Bladder microvascular endothelial cell (primary cell): ENCODE measurements around the gene OR51A4. TPM values are rescaled to one million over a fixed set of nuclear protein-coding genes. Genes with fewer than 3 reads are reported as not detected.

Experiments used
- total RNA-seq: library from RNA; depleted of rRNA; stranded (reverse); fragments of >200 nt; gene quantifications from 2 replicates; pipeline ENCODE4 v1.2.3, GENCODE V29; 2014

The OR51A4 gene, protein sequence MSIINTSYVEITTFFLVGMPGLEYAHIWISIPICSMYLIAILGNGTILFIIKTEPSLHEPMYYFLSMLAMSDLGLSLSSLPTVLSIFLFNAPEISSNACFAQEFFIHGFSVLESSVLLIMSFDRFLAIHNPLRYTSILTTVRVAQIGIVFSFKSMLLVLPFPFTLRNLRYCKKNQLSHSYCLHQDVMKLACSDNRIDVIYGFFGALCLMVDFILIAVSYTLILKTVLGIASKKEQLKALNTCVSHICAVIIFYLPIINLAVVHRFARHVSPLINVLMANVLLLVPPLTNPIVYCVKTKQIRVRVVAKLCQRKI
- not detected in 2 replicates for total RNA-seq

DNA sequence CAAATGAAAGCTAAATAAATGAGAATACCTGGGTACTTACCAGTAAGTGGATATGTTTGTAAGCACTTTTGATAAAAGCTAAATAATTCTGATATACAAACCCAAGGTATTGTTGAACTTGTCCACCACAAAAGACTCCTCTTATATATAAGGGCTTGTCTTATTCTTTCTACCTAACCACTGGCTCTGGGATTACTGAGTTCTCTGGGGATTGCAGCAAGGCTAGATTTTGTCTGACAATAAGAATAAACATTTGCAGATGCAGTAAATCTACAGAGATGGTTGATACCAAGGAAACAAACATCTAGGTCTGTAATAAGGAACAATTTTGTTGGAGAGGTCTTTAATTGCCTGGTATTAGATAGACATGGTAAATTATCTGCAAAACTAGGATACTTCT is at the start of gene OR51A4:
OR51A4 (minus strand) TSS at position 101 of the 400 bp plus-strand sequence. CDS start 505 bp downstream, outside the sequence.

DNA sequence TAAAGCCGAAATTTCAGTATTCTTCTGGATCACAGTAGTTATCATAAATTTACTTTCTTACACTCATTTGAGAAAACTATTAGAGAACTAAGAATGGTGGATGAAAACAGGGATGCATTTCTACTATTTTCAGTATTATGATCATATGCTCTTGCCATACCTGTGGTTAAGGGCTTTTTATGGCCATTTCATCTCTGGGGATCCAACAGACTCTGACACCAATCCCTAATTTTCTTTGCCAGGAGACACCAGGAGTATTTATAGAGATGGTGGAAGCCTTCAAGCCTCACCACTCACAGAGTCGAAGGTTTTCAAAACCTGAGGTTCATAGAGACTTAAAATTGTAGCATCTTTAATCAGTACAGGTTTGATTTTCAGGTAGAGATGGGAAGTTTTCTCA is 47.1 kb upstream of the OR51A4 start, which contains the start of gene OR51L1:
OR51L1 (plus strand) TSS at position 301 of the 400 bp plus-strand sequence. CDS start 4,132 bp downstream, outside the sequence.

DNA sequence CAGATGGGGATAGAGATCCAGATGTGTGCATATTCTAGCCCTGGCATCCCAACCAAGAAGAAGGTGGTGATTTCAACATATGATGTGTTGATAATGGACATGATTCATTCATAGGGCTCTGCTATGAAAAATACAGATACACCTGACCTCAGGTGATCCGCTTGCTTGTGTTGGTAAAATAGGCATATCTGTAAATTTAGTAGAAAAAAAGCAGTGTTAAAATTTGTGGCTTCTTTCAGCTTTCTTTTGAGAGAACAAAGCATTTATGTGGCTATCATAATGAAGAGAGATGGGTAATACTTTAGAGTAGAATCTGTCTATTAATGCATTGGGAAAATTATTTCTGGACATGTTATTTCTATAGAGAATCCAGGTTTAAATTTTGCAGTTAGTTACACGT is 8.2 kb upstream of the OR51A4 start, which contains the start of gene OR51A2:
OR51A2 (minus strand) TSS at position 101 of the 400 bp plus-strand sequence; CDS start at position 101, 0 bp downstream.

DNA sequence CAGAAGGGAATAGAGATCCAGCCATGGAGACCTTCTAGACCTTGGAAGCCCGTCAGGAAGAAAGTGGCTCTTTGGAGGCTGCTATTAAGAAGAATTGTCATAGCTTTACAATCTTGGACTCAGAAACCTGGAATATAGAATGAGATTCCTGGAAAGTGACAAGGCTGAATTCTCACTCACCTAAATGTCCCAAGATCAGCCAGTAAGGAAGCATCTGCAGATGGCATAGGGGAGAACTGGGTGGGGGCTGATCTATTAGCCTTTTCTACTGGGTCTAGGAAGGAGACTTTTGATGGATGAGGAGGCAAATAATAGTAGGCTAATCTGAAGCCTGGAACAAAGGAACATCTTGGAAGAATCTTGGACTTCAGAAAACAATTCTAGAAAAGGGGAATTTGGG is 23.2 kb downstream of the OR51A4 start, which contains the start of gene OR51G1:
OR51G1 (minus strand) TSS at position 101 of the 400 bp plus-strand sequence; CDS start at position 101, 0 bp downstream.

DNA sequence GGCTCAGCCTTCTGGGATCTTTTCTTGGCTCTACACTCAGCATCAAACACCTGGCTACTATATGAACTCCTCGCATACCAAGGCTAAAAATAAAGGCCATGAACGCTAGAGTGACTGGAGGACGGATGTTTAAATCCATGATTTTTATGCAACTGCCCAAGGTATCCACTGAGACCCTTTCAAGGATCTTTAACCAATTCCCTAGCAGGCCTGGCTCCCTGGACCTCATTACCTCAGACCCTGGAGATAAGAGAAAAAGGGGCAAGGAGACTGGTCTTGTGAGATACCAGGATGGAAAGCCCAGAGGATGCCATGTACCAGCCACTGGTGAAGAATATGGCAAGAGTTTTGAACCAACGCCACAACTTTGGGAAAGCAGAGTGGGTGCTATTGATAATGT is 28.2 kb downstream of the OR51A4 start, which contains the start of gene OR51G2:
OR51G2 (minus strand) TSS at position 101 of the 400 bp plus-strand sequence. CDS start 3,687 bp downstream, outside the sequence.

DNA sequence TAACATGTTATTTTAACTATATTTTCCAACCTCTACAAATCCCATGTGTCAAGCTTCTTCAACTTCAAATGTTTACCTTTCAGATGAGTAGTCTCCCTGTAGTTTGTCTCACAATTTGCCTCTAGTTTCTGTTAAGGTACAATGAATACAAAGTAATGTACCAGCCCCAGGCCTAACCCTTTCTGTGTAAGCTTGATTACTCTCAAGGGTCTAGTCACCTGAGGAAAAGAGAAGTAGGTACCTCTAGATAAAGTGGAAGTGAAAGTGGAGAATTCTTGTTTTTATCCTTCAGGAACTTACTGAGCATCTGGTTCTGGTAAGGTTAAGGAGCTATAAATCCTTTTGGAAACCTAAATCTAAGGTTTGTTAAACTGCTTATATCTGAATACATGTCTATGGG is 43.9 kb downstream of the OR51A4 start, which contains the start of gene OR51A7:
OR51A7 (plus strand) TSS at position 300 of the 400 bp plus-strand sequence. CDS start 3,587 bp downstream, outside the sequence.

Other genes starting within 250 kb of the OR51A4 start
- not detected in 2 replicates for gene OR51E2, start 249.8 kb downstream of the OR51A4 start, total RNA-seq
- not detected in 2 replicates for gene MMP26, start 242.8 kb downstream of the OR51A4 start, total RNA-seq
- not detected in 2 replicates for gene OR51F1, start 177.7 kb downstream of the OR51A4 start, total RNA-seq
- gene OR52R1, start 143.2 kb downstream of the OR51A4 start, total RNA-seq, result not detected in 2 replicates
- not detected in 2 replicates for gene OR51F2, start 126.3 kb downstream of the OR51A4 start, total RNA-seq
- gene OR51S1, start 98.4 kb downstream of the OR51A4 start, total RNA-seq, result not detected in 2 replicates
- not detected in 2 replicates for gene OR51T1, start 65.7 kb downstream of the OR51A4 start, total RNA-seq
- gene OR51A7, start 43.8 kb downstream of the OR51A4 start, total RNA-seq, result not detected in 2 replicates
- not detected in 2 replicates for gene OR51G2, start 28.3 kb downstream of the OR51A4 start, total RNA-seq
- gene OR51G1, start 23.3 kb downstream of the OR51A4 start, total RNA-seq, result not detected in 2 replicates
- gene OR51A2, start 8.1 kb upstream of the OR51A4 start, total RNA-seq, result not detected in 2 replicates
- gene OR51L1, start 47.2 kb upstream of the OR51A4 start, total RNA-seq, result not detected in 2 replicates
- gene OR52J3, start 98.9 kb upstream of the OR51A4 start, total RNA-seq, result not detected in 2 replicates
- not detected in 2 replicates for gene OR52E2, start 112.0 kb upstream of the OR51A4 start, total RNA-seq
- gene OR52E1, start 122.0 kb upstream of the OR51A4 start, total RNA-seq, result not detected in 2 replicates
- gene OR52A5, start 190.8 kb upstream of the OR51A4 start, total RNA-seq, result not detected in 2 replicates
- not detected in 2 replicates for gene OR52A1, start 207.2 kb upstream of the OR51A4 start, total RNA-seq